GM12878 (cell line): ENCODE data around the gene LONRF2. TPM values are rescaled to one million over a fixed set of nuclear protein-coding genes. Genes with fewer than 3 reads are reported as not detected.

ENCODE experiments used
- ATAC-seq: fragments of 200-7000 bp; cut with Tn5 transposase; 3 replicates; pipeline ENCODE4 v1.9.1; 2020; ENCODE audit warnings: mild to moderate bottlenecking, moderate library complexity
- BruUV-seq: library from RNA; stranded (reverse); fragments of 400-500 nt; replicated peaks from 2 replicates; lab custom pipeline; 2021; lab: Mats Ljungman, UMichigan
- CTCF ChIA-PET: fragments of 300-600 bp; sonication (Branson Sonifier 250); formaldehyde crosslinking; extraction: SDS; loops from one replicate; lab custom pipeline; 2021; ENCODE audit warnings: inconsistent platforms; lab: Yijun Ruan, JAX
- POLR2A ChIA-PET: fragments of 350-600 bp; formaldehyde crosslinking; extraction: SDS; loops from one replicate; lab custom pipeline; 2021; ENCODE audit warnings: inconsistent platforms; lab: Charles Lee
- RAD21 ChIA-PET: fragments of 300-600 bp; sonication (Branson Sonifier 250); formaldehyde crosslinking; loops from one replicate; lab custom pipeline; 2023; ENCODE audit warnings: antibody characterized with exemption; ENCODE audit not compliant: unreplicated experiment; lab: Charles Lee
- SMC1A ChIA-PET: fragments of 300-600 bp; sonication (Branson Sonifier 250); formaldehyde crosslinking; loops from one replicate; lab custom pipeline; 2023; ENCODE audit not compliant: unreplicated experiment, uncharacterized antibody; lab: Charles Lee
- DNase-seq: peaks from one replicate; pipeline ENCODE4 v3.0.0-alpha.2; 2011; ENCODE audit warnings: low read depth, low spot score
- FAIRE-seq: peaks from 3 replicates; lab custom pipeline; 2011; peaks lifted over from hg19 to GRCh38; lab: Jason Lieb, UNC
- H2AFZ ChIP-seq: 2 replicates; pipeline ENCODE4 v1.6.0; 2011; ENCODE audit warnings: low read depth, low read length, control low read depth; ENCODE audit not compliant: control insufficient read depth
- H3K27ac ChIP-seq: 2 replicates; pipeline ENCODE4 v1.5.1; 2011; ENCODE audit warnings: control low read depth; ENCODE audit not compliant: control insufficient read depth, insufficient read depth
- H3K27me3 ChIP-seq, 2 experiments: replicated peaks in 1 of 2; 2 replicates each; pipeline versions ENCODE4 v1.6.0 to v1.6.1; 2011; ENCODE audit warnings: low read length in 1 of 2; ENCODE audit not compliant: control insufficient read depth in 2 of 2, insufficient read depth in 2 of 2
- H3K36me3 ChIP-seq, 2 experiments: 2 replicates each; pipeline ENCODE4 v1.5.1; 2011; ENCODE audit warnings: low read length in 1 of 2; ENCODE audit not compliant: control insufficient read depth in 2 of 2, insufficient read depth in 2 of 2
- H3K4me1 ChIP-seq: 2 replicates; pipeline ENCODE4 v1.6.1; 2011; ENCODE audit warnings: mild to moderate bottlenecking, low read length, moderate library complexity, mixed read lengths; ENCODE audit not compliant: control insufficient read depth, insufficient read depth
- H3K4me2 ChIP-seq: 2 replicates; pipeline ENCODE4 v1.6.0; 2011; ENCODE audit warnings: control low read depth; ENCODE audit not compliant: control insufficient read depth, insufficient read depth
- H3K4me3 ChIP-seq: fragments of 200-600 bp; sonication (generic); 2 replicates; pipeline ENCODE4 v1.5.1; 2016
- H3K79me2 ChIP-seq: 2 replicates; pipeline ENCODE4 v1.6.0; 2011; ENCODE audit warnings: low read length; ENCODE audit not compliant: control insufficient read depth, insufficient read depth
- H3K9ac ChIP-seq: 2 replicates; pipeline ENCODE4 v1.8.0; 2011; ENCODE audit warnings: low read length, control low read depth, mixed read lengths; ENCODE audit not compliant: control insufficient read depth, insufficient read depth
- H3K9me3 ChIP-seq: replicated peaks from 3 replicates; pipeline ENCODE4 v1.5.1; 2011; ENCODE audit warnings: mild to moderate bottlenecking, low read length; ENCODE audit not compliant: control insufficient read depth, insufficient read depth
- H4K20me1 ChIP-seq: 2 replicates; pipeline ENCODE4 v1.6.0; 2011; ENCODE audit not compliant: control insufficient read depth, insufficient read depth
- ASH2L ChIP-seq: fragments of 300-600, 200-600 bp; sonication (generic); IDR thresholded peaks from 2 replicates; pipeline ENCODE4 v1.6.1; 2017; ENCODE audit warnings: low read depth, mild to moderate bottlenecking, borderline replicate concordance
- ETV6 ChIP-seq, 2 experiments: fragments of 450-650 bp in 1 of 2; IDR thresholded peaks in 1 of 2; conservative IDR thresholded peaks in 1 of 2; 2 replicates each; pipeline ENCODE4 v1.6.1; 2014; ENCODE audit warnings: antibody characterized with exemption in 1 of 2, borderline replicate concordance in 1 of 2, low read depth in 1 of 2, mild to moderate bottlenecking in 1 of 2, moderate library complexity in 1 of 2
- KAT2A ChIP-seq: conservative IDR thresholded peaks from 2 replicates; pipeline ENCODE4 v1.6.1; 2011; ENCODE audit warnings: low read depth, low read length; ENCODE audit not compliant: control insufficient read depth
- RBBP5 ChIP-seq: fragments of 200-600 bp; sonication (generic); conservative IDR thresholded peaks from 2 replicates; pipeline ENCODE4 v1.6.1; 2016
- STAT1 ChIP-seq: fragments of 450-650 bp; conservative IDR thresholded peaks from 2 replicates; pipeline ENCODE4 v1.6.1; 2014; ENCODE audit warnings: antibody characterized with exemption, mild to moderate bottlenecking
- WGBS: methylation state at CpG from one replicate; pipeline ENCODE4 v1.1.6; 2016; ENCODE audit warnings: low lambda C conversion rate; ENCODE audit not compliant: insufficient replicate concordance, insufficient coverage; ENCODE audit errors: missing lambda C conversion rate; 5-methylcytosine and 5-hydroxymethylcytosine counted together
- in situ Hi-C: fragments of 300-500 bp; cut with MboI; formaldehyde crosslinking; loops from 9 replicates; pipeline ENCODE4 v1.14.3; 2018; ENCODE audit warnings: mixed read lengths
- intact Hi-C: fragments of 100-400 bp; cut with micrococcal nuclease; formaldehyde crosslinking; loops from one replicate; pipeline ENCODE4 v1.14.2; 2022; ENCODE audit not compliant: unreplicated experiment
- polyA plus RNA-seq, 11 experiments: library from polyadenylated mRNA; depleted of rRNA in 4 of 11; unstranded in 6 of 11; stranded (reverse) in 5 of 11; fragments of >200 nt; fragmentation: Nextera tagmentation in 4 of 11; fragmentation: Illumina TruSeq in 1 of 11; extraction: Ambion mirVana in 4 of 11; extraction: Trizol in 1 of 11; gene quantifications; 1 replicate in 1 of 11; 2 replicates in 10 of 11; pipeline versions ENCODE4 v1.2.1 to v1.2.3, GENCODE V29; 2011 to 2016; ENCODE audit warnings: inconsistent platforms in 2 of 11, missing spikeins in 2 of 11, low read depth in 1 of 11
- total RNA-seq, 4 experiments: library from RNA; depleted of rRNA in 3 of 4; stranded (reverse); fragments of >200 nt in 3 of 4; fragmentation: Illumina TruSeq in 1 of 4; extraction: Trizol in 1 of 4; gene quantifications; 2 replicates each; pipeline versions ENCODE4 v1.2.1 to v1.2.3, GENCODE V29; 2013 to 2021
- TF ChIP-seq, protein P1 (sequence below): fragments of 450-650 bp; IDR thresholded peaks from 2 replicates; pipeline ENCODE4 v1.6.1; 2018; ENCODE audit warnings: borderline replicate concordance, mild to moderate bottlenecking; ENCODE audit not compliant: partially characterized antibody
- TF ChIP-seq, protein P2 (sequence below): fragments of 450-650 bp; IDR thresholded peaks from 2 replicates; pipeline ENCODE4 v1.6.1; 2017; ENCODE audit warnings: mild to moderate bottlenecking, moderate library complexity
- TF ChIP-seq, protein P3 (sequence below): IDR thresholded peaks from 2 replicates; pipeline ENCODE4 v1.6.1; 2012; ENCODE audit warnings: mild to moderate bottlenecking, low read depth, low read length
- TF ChIP-seq, protein P4 (sequence below): IDR thresholded peaks from 2 replicates; pipeline ENCODE4 v1.6.1; 2012; ENCODE audit warnings: low read depth, low read length, improper control_type of control experiment

LONRF2 gene
- total and polyA plus RNA-seq, 10 of the 15 experiments (the other 5 are each of a cell fraction or from before 2014, with no cell fraction given) = under 0.01 to 0.04 (median 0.01) TPM; not detected in 4

DNA sequence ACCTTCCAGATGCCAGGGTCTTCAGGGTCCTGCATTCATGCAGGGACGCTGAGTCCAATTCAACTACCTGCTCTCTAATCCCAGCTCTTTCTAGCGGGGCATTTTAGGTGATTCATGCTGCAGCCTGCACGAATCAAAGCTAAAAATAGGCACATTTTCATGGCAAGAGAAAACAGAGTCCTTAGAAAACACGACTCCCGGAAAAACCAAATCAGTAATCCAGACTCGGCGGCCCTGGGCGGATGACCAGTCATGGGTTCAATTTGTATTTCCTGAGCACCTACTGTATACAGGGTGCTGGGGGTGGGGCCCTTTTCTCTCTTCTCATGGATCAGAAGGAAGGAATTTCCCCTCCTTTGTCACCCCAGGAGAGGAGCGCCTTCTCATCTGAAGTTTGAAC lies 64.4 kb downstream of the LONRF2 start (continued):
- TF ChIP-seq, protein P1, sequence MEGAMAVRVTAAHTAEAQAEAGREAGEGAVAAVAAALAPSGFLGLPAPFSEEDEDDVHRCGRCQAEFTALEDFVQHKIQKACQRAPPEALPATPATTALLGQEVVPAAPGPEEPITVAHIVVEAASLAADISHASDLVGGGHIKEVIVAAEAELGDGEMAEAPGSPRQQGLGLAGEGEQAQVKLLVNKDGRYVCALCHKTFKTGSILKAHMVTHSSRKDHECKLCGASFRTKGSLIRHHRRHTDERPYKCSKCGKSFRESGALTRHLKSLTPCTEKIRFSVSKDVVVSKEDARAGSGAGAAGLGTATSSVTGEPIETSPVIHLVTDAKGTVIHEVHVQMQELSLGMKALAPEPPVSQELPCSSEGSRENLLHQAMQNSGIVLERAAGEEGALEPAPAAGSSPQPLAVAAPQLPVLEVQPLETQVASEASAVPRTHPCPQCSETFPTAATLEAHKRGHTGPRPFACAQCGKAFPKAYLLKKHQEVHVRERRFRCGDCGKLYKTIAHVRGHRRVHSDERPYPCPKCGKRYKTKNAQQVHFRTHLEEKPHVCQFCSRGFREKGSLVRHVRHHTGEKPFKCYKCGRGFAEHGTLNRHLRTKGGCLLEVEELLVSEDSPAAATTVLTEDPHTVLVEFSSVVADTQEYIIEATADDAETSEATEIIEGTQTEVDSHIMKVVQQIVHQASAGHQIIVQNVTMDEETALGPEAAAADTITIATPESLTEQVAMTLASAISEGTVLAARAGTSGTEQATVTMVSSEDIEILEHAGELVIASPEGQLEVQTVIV = no peak
- TF ChIP-seq, protein P2, sequence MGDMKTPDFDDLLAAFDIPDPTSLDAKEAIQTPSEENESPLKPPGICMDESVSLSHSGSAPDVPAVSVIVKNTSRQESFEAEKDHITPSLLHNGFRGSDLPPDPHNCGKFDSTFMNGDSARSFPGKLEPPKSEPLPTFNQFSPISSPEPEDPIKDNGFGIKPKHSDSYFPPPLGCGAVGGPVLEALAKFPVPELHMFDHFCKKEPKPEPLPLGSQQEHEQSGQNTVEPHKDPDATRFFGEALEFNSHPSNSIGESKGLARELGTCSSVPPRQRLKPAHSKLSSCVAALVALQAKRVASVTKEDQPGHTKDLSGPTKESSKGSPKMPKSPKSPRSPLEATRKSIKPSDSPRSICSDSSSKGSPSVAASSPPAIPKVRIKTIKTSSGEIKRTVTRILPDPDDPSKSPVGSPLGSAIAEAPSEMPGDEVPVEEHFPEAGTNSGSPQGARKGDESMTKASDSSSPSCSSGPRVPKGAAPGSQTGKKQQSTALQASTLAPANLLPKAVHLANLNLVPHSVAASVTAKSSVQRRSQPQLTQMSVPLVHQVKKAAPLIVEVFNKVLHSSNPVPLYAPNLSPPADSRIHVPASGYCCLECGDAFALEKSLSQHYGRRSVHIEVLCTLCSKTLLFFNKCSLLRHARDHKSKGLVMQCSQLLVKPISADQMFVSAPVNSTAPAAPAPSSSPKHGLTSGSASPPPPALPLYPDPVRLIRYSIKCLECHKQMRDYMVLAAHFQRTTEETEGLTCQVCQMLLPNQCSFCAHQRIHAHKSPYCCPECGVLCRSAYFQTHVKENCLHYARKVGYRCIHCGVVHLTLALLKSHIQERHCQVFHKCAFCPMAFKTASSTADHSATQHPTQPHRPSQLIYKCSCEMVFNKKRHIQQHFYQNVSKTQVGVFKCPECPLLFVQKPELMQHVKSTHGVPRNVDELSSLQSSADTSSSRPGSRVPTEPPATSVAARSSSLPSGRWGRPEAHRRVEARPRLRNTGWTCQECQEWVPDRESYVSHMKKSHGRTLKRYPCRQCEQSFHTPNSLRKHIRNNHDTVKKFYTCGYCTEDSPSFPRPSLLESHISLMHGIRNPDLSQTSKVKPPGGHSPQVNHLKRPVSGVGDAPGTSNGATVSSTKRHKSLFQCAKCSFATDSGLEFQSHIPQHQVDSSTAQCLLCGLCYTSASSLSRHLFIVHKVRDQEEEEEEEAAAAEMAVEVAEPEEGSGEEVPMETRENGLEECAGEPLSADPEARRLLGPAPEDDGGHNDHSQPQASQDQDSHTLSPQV = no peak
- TF ChIP-seq STAT1 = no peak

DNA sequence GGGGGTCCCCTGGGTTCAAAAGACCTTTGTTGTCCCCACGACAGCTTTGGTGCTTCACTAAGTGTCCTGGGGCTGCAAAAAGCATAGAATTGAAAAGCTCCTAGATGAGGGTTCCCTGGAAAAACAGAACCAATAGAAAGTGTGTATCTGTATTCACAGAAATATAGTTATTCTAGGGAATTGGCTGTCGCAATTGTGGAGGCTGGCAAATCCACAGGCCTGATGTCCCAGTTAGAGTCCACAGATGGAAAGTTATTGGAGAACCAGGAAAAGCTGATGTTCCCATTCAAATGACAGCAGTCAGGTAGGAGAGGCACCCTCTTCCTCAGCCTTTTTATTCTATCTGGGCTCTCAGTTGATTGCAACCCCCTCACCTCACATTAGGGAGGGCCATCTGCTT lies 65.5 kb downstream of the LONRF2 start:
- Histone ChIP-seq H3K36me3 (no peaks in the 10 kb centered on the region), H3K4me3 (no peak overlapping the region), H3K9ac (no peak overlapping the region), H3K27ac (no peak overlapping the region), H3K27me3 (no peaks in the 10 kb centered on the region; a peak in 1 of 4 replicates), H3K4me1 (no peaks in the 10 kb centered on the region), H2AFZ (no peak overlapping the region), H4K20me1 (no peaks in the 10 kb centered on the region; the same call in 1 of the 2 replicates), H3K4me2 (no peak overlapping the region), H3K9me3 (no peaks in the 10 kb centered on the region; the same call in 2 of the 3 replicates), H3K79me2 (no peaks in the 10 kb centered on the region)
- ChIA-PET SMC1A (no interaction called here), POLR2A (no interaction called here), CTCF (no interaction called here), RAD21 (no interaction called here)
- intact Hi-C loops (no loop called here), in situ Hi-C loops (no loop called here)
- WGBS = 54% methylated on average over 2 of the region's 2 CpGs
- FAIRE-seq (no peak), DNase-seq (no peak), ATAC-seq (no peak)
- BruUV-seq = no TSS peak
- TF ChIP-seq ASH2L = no peak
- no peak for TF ChIP-seq RBBP5
- no peak for TF ChIP-seq ETV6 (conservative IDR thresholded peaks at IDR 0.05 in 1 of 2, IDR thresholded peaks at IDR 0.05 in 1 of 2; ENCODE audit: borderline replicate concordance in 1 of 2, low read depth in 1 of 2)
- TF ChIP-seq, protein P3, sequence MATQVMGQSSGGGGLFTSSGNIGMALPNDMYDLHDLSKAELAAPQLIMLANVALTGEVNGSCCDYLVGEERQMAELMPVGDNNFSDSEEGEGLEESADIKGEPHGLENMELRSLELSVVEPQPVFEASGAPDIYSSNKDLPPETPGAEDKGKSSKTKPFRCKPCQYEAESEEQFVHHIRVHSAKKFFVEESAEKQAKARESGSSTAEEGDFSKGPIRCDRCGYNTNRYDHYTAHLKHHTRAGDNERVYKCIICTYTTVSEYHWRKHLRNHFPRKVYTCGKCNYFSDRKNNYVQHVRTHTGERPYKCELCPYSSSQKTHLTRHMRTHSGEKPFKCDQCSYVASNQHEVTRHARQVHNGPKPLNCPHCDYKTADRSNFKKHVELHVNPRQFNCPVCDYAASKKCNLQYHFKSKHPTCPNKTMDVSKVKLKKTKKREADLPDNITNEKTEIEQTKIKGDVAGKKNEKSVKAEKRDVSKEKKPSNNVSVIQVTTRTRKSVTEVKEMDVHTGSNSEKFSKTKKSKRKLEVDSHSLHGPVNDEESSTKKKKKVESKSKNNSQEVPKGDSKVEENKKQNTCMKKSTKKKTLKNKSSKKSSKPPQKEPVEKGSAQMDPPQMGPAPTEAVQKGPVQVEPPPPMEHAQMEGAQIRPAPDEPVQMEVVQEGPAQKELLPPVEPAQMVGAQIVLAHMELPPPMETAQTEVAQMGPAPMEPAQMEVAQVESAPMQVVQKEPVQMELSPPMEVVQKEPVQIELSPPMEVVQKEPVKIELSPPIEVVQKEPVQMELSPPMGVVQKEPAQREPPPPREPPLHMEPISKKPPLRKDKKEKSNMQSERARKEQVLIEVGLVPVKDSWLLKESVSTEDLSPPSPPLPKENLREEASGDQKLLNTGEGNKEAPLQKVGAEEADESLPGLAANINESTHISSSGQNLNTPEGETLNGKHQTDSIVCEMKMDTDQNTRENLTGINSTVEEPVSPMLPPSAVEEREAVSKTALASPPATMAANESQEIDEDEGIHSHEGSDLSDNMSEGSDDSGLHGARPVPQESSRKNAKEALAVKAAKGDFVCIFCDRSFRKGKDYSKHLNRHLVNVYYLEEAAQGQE = no peak
- no peak for TF ChIP-seq KAT2A
- TF ChIP-seq, protein P4, sequence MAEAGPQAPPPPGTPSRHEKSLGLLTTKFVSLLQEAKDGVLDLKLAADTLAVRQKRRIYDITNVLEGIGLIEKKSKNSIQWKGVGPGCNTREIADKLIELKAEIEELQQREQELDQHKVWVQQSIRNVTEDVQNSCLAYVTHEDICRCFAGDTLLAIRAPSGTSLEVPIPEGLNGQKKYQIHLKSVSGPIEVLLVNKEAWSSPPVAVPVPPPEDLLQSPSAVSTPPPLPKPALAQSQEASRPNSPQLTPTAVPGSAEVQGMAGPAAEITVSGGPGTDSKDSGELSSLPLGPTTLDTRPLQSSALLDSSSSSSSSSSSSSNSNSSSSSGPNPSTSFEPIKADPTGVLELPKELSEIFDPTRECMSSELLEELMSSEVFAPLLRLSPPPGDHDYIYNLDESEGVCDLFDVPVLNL = no peak
